Activated CD4-positive, alpha-beta T cell treated with anti-CD3 and anti-CD28 coated beads, Interleukin-2, amount 10 ng/mL, durations not matched to agents 24 days and 14 days (primary cell): Measurements from ENCODE around the gene RAB35. TPM values are rescaled to one million over a fixed set of nuclear protein-coding genes. Genes with fewer than 3 reads are reported as not detected.
"Not testable (repeated sequence)": the region's sequence is repeated elsewhere in the genome, so short reads cannot be mapped to it uniquely, and the experiment has no call there.

ENCODE experiments used
- DNase-seq: peaks from one replicate; pipeline ENCODE4 v3.0.0; 2022
- H3K27ac Mint-ChIP-seq: one replicate; pipeline ENCODE4 v1.8.0; 2022; ENCODE audit warnings: mild to moderate bottlenecking, mixed read lengths
- H3K27me3 Mint-ChIP-seq: one replicate; pipeline ENCODE4 v1.8.0; 2022; ENCODE audit warnings: mixed read lengths
- H3K36me3 Mint-ChIP-seq: one replicate; pipeline ENCODE4 v1.8.0; 2022; ENCODE audit warnings: low read depth, mild to moderate bottlenecking, mixed read lengths
- H3K4me1 Mint-ChIP-seq: one replicate; pipeline ENCODE4 v1.8.0; 2021; ENCODE audit warnings: mixed read lengths
- H3K4me3 Mint-ChIP-seq: one replicate; pipeline ENCODE4 v1.8.0; 2022; ENCODE audit warnings: mild to moderate bottlenecking, moderate library complexity, mixed read lengths
- H3K9me3 Mint-ChIP-seq: one replicate; pipeline ENCODE4 v1.8.0; 2021; ENCODE audit warnings: mixed read lengths
- intact Hi-C: fragments of 100-400 bp; cut with micrococcal nuclease; formaldehyde crosslinking; loops from one replicate; pipeline ENCODE4 v1.15.1; 2023
- total RNA-seq: library from RNA; stranded (reverse); gene quantifications from 2 replicates; pipeline ENCODE4 v1.2.3, GENCODE V29; 2022

Gene RAB35
- total RNA-seq, 1 donor from 2014 or later = 83.3 TPM

DNA sequence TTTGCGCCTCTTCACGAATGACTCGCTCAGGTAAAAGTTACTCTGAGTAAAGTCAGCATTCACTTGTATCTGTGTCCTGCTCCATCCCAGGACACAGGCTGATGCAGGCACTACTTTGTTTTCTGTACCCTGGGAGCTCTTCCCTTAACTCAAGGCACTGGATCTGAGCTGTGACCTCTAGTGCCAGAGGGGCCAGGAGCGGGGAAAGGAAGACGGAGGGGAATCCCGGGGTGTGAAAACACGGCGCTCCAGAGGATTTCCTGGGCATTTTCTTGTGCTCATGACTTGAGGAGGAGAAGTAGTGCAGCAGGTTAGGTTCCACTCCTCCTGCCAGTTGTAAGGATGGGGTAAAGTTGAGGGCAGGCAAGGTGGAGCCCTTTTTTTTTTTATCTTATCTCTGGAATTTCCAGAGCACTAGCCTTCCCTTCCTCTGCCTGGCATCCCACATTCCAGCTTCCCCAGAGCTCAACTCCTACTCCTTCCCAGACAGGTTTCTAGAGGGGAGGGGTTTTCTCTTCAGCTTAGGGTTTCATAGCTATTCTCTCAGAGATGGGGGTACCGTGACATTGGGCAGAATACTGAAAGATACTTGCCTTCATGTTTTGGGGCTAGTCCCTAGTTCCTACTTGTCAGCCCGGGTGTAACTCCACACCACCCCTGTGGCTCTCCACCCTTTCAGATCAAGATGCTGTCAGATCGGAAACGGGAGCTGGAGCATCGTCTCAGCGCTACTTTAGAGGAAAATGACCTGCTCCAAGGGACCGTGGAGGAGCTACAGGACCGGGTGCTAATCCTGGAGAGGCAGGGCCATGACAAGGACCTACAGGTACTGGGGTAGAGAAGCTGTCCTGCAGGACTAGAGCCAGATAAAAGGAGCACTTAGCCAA, 52.3 kb downstream of the RAB35 start:
- no peak for DNase-seq
- H3K27ac Mint-ChIP-seq = peak overlapping the region; percentile 62
- no peak overlapping the region for H3K4me3 Mint-ChIP-seq
- peaks cover 23% of the 10 kb centered on the region for H3K4me1 Mint-ChIP-seq
- H3K36me3 Mint-ChIP-seq = peaks cover 64% of the 10 kb centered on the region
- intact Hi-C loops = no loop called here
- H3K9me3 Mint-ChIP-seq = no peaks in the 10 kb centered on the region
- no peaks in the 10 kb centered on the region for H3K27me3 Mint-ChIP-seq

DNA sequence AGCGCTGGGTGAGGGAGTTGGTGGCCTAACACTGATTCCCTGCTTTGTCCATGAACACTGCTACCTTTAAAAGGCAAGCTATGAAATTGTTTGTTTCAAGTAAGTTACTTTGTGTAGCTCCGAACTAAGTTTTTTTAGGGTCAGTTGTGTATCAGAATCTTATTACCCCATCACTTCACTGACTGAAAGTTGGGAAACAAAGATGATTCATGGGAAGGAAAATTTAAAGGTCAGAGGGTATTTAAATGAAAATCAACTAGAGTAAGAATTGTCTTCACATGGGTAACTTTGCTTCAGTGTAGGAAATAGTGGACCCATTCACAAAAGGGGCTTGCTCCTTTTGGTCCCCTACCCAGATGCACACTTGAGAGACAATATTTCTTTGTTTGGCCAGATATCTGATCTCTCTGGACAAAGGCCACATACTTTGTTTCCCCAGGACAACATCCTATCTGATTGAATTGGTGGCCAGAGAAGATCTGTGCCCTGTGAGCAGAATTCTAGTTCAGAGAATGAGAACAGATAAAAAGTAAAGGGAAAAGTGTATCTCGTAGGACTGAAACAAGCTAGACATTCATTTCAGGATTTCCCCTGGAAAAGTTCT, 53.5 kb downstream of the RAB35 start:
- intact Hi-C loops = no loop called here
- no peak overlapping the region for H3K4me3 Mint-ChIP-seq
- no peaks in the 10 kb centered on the region for H3K27me3 Mint-ChIP-seq
- H3K27ac Mint-ChIP-seq = peak overlapping the region; percentile 18
- peaks cover 25% of the 10 kb centered on the region for H3K4me1 Mint-ChIP-seq
- H3K9me3 Mint-ChIP-seq = no peaks in the 10 kb centered on the region
- H3K36me3 Mint-ChIP-seq = peaks cover 56% of the 10 kb centered on the region
- DNase-seq = no peak

DNA sequence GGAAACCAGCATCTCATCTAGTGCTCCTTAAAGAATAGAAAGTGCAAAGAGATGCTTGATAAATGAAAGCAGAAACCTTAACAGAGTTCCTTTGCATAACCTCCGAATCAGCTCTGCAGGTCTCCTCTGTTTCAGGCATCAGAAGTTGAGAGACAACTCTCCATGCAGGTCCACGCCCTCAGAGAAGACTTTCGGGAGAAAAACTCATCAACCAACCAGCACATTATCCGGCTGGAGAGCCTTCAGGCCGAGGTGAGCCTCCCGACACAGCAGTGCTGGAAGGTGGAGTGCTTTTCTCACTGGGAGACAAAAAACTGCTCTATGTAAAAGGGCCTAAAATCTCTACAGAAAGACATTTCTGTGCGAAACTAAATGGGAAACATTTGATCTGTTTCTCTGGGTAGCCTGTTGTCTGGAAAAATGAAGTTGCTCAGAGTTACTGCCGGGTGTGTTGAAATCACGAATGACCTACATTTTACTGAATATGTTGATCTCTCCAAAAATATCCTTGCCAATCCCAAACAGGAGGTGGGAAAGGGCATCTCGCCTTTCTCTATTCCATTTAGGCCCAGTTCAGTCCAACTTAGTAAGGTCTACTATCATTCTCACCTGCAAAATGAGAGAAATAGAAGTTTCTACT, 54.9 kb downstream of the RAB35 start:
- intact Hi-C loops = no loop called here
- peak overlapping the region; percentile 40 for H3K27ac Mint-ChIP-seq
- H3K4me1 Mint-ChIP-seq = peaks cover 27% of the 10 kb centered on the region
- H3K36me3 Mint-ChIP-seq = peaks cover 50% of the 10 kb centered on the region
- H3K4me3 Mint-ChIP-seq = no peak overlapping the region
- H3K27me3 Mint-ChIP-seq = no peaks in the 10 kb centered on the region
- H3K9me3 Mint-ChIP-seq = no peaks in the 10 kb centered on the region
- DNase-seq = no peak

DNA sequence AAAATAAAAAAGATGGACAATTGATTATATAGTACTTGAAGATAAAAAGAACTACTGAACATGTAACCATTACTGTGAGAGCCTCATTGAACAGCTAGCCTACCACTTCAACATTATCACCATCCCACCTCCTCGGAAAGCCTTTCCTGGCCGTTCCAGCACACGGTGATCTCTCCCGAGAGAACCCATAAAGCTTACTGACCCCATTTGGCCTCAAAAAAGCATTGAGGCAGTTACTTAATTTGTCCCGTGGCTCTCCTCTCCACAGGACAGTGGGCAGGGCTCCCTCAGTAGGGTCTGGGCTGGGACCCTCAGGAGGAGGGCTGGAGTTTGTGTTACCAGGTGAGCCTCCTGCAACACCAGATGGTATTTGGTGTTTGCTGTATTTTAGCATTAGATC, 55.8 kb downstream of the RAB35 start:
- intact Hi-C loops = no loop called here
- Mint-ChIP-seq H3K27ac (no peak overlapping the region), H3K9me3 (no peaks in the 10 kb centered on the region), H3K36me3 (peaks cover 42% of the 10 kb centered on the region), H3K4me1 (peaks cover 28% of the 10 kb centered on the region), H3K4me3 (no peak overlapping the region), H3K27me3 (no peaks in the 10 kb centered on the region)
- no peak for DNase-seq

DNA sequence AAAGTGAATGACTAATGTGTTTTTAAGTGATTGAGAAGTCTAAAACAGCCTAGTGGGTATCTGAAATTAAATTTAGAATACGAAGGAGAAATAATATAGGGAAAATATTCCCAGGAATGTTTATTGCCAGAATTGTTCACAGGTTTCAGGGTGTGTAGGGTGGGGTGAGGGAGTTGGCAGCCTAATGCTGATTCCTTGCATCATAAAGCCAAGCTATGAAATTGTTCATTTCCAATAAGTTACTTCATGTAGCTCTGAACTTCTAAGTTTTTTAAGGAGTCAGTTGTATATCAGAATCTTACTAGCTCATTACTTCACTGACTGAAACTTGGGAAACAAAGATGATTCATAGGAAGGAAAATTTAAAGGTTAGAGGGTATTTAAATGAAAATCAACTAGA, 56.4 kb downstream of the RAB35 start:
- Mint-ChIP-seq H3K27ac (no peak overlapping the region), H3K4me3 (no peak overlapping the region), H3K4me1 (peaks cover 30% of the 10 kb centered on the region), H3K9me3 (no peaks in the 10 kb centered on the region), H3K36me3 (peaks cover 39% of the 10 kb centered on the region), H3K27me3 (no peaks in the 10 kb centered on the region)
- DNase-seq = no peak
- intact Hi-C loops = no loop called here

DNA sequence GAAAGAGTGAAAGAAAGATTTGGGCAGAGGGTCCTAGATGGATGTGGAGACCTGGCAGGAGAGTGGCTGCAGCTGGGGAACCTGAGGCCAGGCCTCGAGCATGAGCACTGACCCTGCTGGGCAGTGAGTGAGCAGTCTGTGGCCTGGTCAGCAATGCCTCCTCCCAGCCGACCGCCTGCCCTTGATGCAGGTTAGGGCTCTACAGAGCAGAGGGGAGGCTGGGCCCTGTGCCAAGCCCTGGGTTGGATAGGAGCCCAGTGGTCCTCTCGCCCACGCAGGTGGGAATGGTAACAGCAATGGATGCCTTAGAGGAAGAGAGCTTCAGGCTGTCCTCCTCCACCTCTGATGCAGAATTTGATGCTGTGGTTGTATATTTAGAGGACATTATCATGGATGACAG, 59.8 kb downstream of the RAB35 start:
- H3K4me3 Mint-ChIP-seq = no peak overlapping the region
- intact Hi-C loops = no loop called here
- no peak overlapping the region for H3K27ac Mint-ChIP-seq
- no peak for DNase-seq
- peaks cover 32% of the 10 kb centered on the region for H3K4me1 Mint-ChIP-seq
- peaks cover 29% of the 10 kb centered on the region for H3K36me3 Mint-ChIP-seq
- no peaks in the 10 kb centered on the region for H3K27me3 Mint-ChIP-seq
- H3K9me3 Mint-ChIP-seq = no peaks in the 10 kb centered on the region

DNA sequence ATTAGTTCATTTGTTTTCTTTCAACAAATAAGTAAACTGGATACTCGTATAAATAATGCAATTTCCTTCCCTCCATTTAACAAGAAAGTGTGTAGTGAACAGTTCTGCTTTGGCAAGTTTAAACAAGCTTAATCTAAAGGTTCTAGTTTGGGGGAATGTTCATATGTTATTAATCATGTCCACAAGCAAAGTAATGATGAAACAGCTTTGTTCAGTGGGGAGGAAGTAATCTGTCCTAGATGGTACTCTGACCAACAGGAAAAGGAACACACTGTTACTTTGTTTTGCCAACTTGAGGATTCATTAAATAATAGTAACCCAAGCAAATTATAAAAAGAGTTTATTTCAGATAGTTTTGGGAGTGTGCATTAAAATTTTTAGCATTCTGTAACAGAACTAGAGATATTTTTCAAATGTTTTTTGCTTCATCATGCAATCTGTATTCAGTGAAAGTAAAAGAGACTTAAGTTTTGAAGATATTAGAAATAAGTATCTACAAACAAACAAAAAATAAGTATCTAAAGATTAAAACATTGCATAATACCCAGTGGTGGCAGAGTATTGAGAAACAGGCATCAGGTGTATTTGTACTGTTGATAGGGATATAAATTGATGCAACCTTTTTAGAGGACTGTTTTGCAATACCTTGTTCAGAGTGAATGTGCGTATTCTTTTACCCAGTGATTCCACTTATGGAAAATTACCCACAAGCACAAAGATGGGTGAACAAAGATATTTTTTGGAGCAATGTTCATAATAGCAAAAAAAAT, 61.1 kb downstream of the RAB35 start:
- H3K9me3 Mint-ChIP-seq = no peaks in the 10 kb centered on the region
- H3K36me3 Mint-ChIP-seq = peaks cover 30% of the 10 kb centered on the region
- H3K27me3 Mint-ChIP-seq = no peaks in the 10 kb centered on the region
- H3K4me3 Mint-ChIP-seq = no peak overlapping the region
- peaks cover 26% of the 10 kb centered on the region for H3K4me1 Mint-ChIP-seq
- peak overlapping the region; percentile 15 for H3K27ac Mint-ChIP-seq
- DNase-seq = no peak
- intact Hi-C loops = no loop called here

DNA sequence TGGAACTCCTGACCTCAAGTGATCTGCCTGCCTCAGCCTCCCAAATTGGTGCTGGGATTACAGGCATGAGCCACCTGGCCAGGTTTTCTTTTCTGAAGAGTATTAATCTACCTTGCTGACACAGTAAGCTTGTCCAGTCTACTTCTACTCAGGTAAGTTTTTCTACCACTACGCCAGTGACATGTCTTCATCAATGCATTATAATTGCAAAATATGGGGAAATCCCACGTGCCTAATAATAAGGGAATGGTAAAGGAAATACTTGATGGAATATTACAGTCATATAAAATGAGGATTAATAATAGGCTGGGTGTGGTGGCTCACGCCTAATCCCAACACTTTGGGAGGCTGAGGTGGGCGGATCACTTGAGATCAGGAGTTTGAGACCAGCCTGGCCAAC, 62.3 kb downstream of the RAB35 start:
- Mint-ChIP-seq H3K4me1 (peaks cover 21% of the 10 kb centered on the region), H3K27me3 (no peaks in the 10 kb centered on the region), H3K9me3 (no peaks in the 10 kb centered on the region), H3K4me3 (no peak overlapping the region), H3K27ac (peak overlapping the region; percentile 37), H3K36me3 (peaks cover 30% of the 10 kb centered on the region)
- DNase-seq = no peak
- intact Hi-C loops = no loop called here

DNA sequence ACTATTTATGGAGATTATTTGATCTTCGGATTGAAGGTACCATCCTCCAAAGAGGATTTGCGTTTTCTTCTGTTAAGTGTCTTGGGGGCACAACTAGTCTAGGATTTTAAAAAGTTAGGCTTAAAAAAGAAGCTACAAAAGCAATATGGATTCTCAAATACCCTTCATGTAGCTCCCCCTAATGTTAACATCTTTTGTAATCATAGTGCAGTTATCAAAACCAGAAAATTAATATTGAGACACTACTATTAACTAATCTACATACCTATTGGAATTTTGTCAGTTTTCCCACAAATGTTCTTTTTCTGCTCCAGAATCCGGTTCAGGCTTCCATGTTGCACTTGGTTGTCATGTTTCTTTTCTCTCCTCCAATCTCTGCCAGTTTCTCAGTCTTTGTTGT, 65.0 kb downstream of the RAB35 start:
- intact Hi-C loops = no loop called here
- no peak overlapping the region for H3K4me3 Mint-ChIP-seq
- H3K27ac Mint-ChIP-seq = no peak overlapping the region
- H3K36me3 Mint-ChIP-seq = peaks cover 38% of the 10 kb centered on the region
- no peaks in the 10 kb centered on the region for H3K27me3 Mint-ChIP-seq
- peaks cover 32% of the 10 kb centered on the region for H3K4me1 Mint-ChIP-seq
- no peaks in the 10 kb centered on the region for H3K9me3 Mint-ChIP-seq
- no peak for DNase-seq

DNA sequence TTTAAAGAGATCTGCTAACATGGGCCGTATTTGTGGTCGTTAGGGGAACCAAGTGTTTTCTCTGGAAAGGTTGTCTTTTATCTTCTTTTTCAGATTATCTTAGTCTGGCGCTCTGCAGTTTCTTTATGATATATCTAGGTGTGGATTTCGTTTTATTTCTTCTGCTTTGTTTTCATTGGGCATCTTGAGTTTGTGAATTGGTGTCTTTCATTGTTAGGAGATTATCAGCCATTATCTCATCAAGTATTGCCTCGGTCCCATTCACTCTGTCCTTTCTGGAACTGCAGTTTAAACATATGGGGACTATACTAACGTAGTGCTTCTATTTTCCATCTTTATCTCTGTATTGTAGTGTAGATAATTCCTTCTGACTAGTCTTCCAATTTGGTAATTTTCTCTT, 67.1 kb downstream of the RAB35 start:
- Mint-ChIP-seq H3K9me3 (no peaks in the 10 kb centered on the region), H3K4me3 (no peak overlapping the region), H3K27me3 (no peaks in the 10 kb centered on the region), H3K36me3 (peaks cover 49% of the 10 kb centered on the region), H3K27ac (no peak overlapping the region), H3K4me1 (peaks cover 32% of the 10 kb centered on the region)
- no peak for DNase-seq
- intact Hi-C loops = no loop called here

DNA sequence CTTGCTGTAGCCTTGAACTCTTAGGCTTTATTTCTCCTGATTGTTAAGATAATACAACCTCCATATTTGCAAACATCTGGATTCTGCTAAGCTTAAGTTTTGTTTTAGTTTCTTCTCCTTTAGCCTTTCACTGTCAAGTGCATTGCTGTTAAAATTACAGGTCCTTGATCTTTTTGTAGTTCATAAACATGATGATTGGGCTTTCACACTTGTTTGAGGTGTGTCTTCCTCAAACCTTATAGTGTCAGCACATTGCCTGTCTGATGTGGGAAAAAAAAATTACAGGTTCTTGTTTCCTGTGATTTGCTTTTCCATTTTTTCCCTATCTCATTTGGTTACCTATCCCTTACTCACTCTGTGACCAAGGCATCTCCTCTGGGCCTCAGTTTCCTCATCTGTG, 68.3 kb downstream of the RAB35 start:
- intact Hi-C loops = no loop called here
- H3K4me3 Mint-ChIP-seq = peak overlapping the region; percentile 10
- no peaks in the 10 kb centered on the region for H3K27me3 Mint-ChIP-seq
- no peaks in the 10 kb centered on the region for H3K9me3 Mint-ChIP-seq
- DNase-seq = no peak
- peak overlapping the region; percentile 51 for H3K27ac Mint-ChIP-seq
- H3K36me3 Mint-ChIP-seq = peaks cover 52% of the 10 kb centered on the region
- peaks cover 30% of the 10 kb centered on the region for H3K4me1 Mint-ChIP-seq

DNA sequence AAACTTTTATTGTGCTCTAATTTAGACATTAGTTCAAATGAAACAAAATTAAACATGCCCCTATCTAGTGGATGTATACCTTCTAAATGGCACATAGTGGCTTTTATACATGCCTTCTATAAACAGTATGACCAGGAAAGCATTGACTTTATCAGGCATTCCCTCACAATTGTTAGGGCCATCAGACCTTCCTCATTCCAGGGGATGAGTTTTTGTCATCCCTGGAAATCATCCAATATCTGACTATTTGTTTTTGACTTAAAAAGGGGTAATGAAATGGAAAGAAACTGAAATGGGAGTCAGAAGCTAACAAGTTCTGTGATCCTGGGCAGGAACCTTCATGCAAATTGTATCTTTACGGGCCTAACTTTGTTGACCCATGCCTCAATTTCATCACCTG, 69.5 kb downstream of the RAB35 start:
- peaks cover 52% of the 10 kb centered on the region for H3K36me3 Mint-ChIP-seq
- H3K9me3 Mint-ChIP-seq = no peaks in the 10 kb centered on the region
- intact Hi-C loops = no loop called here
- H3K27ac Mint-ChIP-seq = no peak overlapping the region
- no peak overlapping the region for H3K4me3 Mint-ChIP-seq
- no peaks in the 10 kb centered on the region for H3K27me3 Mint-ChIP-seq
- DNase-seq = no peak
- peaks cover 28% of the 10 kb centered on the region for H3K4me1 Mint-ChIP-seq

DNA sequence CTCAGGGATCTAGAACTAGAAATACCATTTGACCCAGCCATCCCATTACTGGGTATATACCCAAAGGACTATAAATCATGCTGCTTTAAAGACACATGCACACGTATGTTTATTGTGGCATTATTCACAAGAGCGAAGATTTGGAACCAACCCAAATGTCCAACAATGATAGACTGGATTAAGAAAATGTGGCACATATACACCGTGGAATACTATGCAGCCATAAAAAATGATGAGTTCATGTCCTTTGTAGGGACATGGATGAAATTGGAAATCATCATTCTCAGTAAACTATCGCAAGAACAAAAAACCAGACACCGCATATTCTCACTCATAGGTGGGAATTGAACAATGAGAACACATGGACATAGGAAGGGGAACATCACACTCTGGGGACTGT, 71.2 kb downstream of the RAB35 start:
- intact Hi-C loops, H3K27me3 Mint-ChIP-seq, H3K4me3 Mint-ChIP-seq, H3K27ac Mint-ChIP-seq, H3K9me3 Mint-ChIP-seq, DNase-seq: not testable (repeated sequence)
- Mint-ChIP-seq H3K4me1 (peaks cover 35% of the 10 kb centered on the region), H3K36me3 (peaks cover 51% of the 10 kb centered on the region)
